ENCODE results near the gene PTPN13.
A peak's percentile ranks its signal among the peaks of the same experiment; 100 is the strongest.

The PTPN13 gene

GRCh38 chr4:86557526-86557925 is 36.6 kb upstream of the PTPN13 start:
- no peak overlapping the region for H3K4me3 ChIP-seq (replicated peaks; ENCODE audit: low read depth, low read length)
- DNase-seq (ENCODE audit: extremely low read depth, low read depth) = no peak
- TF ChIP-seq CTCF (IDR thresholded peaks at IDR 0.05; ENCODE audit: low read depth, low read length, missing control alignments) = no peak

- no peak overlapping the region for H3K4me3 ChIP-seq (replicated peaks; ENCODE audit: low read depth, low read length)
- no peak for DNase-seq (ENCODE audit: extremely low read depth, low read depth)
- no peak for TF ChIP-seq CTCF (IDR thresholded peaks at IDR 0.05; ENCODE audit: low read depth, low read length, missing control alignments)
Measured at GRCh38 chr4:86558258-86558657, 35.9 kb upstream of the PTPN13 start.

- no peak for TF ChIP-seq CTCF (IDR thresholded peaks at IDR 0.05; ENCODE audit: low read depth, low read length, missing control alignments)
- DNase-seq (ENCODE audit: extremely low read depth, low read depth) = no peak
- H3K4me3 ChIP-seq (replicated peaks; ENCODE audit: low read depth, low read length) = no peak overlapping the region
Measured at GRCh38 chr4:86558797-86559196, 35.3 kb upstream of the PTPN13 start.

GRCh38 chr4:86560447-86560846 is 33.7 kb upstream of the PTPN13 start:
- no peak for DNase-seq (ENCODE audit: extremely low read depth, low read depth)
- TF ChIP-seq CTCF (IDR thresholded peaks at IDR 0.05; ENCODE audit: low read depth, low read length, missing control alignments) = no peak
- H3K4me3 ChIP-seq (replicated peaks; ENCODE audit: low read depth, low read length) = no peak overlapping the region

GRCh38 chr4:86561256-86561655 is 32.9 kb upstream of the PTPN13 start:
- no peak for DNase-seq (ENCODE audit: extremely low read depth, low read depth)
- TF ChIP-seq CTCF (IDR thresholded peaks at IDR 0.05; ENCODE audit: low read depth, low read length, missing control alignments) = no peak
- no peak overlapping the region for H3K4me3 ChIP-seq (replicated peaks; ENCODE audit: low read depth, low read length)

GRCh38 chr4:86563416-86563815 is 30.7 kb upstream of the PTPN13 start:
- no peak for TF ChIP-seq CTCF (IDR thresholded peaks at IDR 0.05; ENCODE audit: low read depth, low read length, missing control alignments)
- DNase-seq (ENCODE audit: extremely low read depth, low read depth) = no peak
- H3K4me3 ChIP-seq (replicated peaks; ENCODE audit: low read depth, low read length) = no peak overlapping the region

GRCh38 chr4:86564795-86565194 is 29.3 kb upstream of the PTPN13 start:
- DNase-seq (ENCODE audit: extremely low read depth, low read depth) = peak; percentile 44
- H3K4me3 ChIP-seq (replicated peaks; ENCODE audit: low read depth, low read length) = no peak overlapping the region
- no peak for TF ChIP-seq CTCF (IDR thresholded peaks at IDR 0.05; ENCODE audit: low read depth, low read length, missing control alignments)
